Right lobe of liver (tissue), 6 donors: ENCODE data around the gene COL2A1. TPM values are rescaled to one million over a fixed set of nuclear protein-coding genes. Genes with fewer than 3 reads are reported as not detected.

ENCODE experiments used
- ATAC-seq, 4 donors: fragments of 200-7000 bp; cut with Tn5 transposase; one replicate each; pipeline ENCODE4 v1.9.1; 2020; ENCODE audit warnings: mild to moderate bottlenecking in 4 of 4, moderate library complexity in 4 of 4
- DNase-seq, 3 donors: peaks; one replicate each; pipeline ENCODE4 v3.0.0-alpha.2; 2020
- H3K27ac ChIP-seq, 3 donors: fragments of 200-600 bp; one replicate each; pipeline ENCODE4 v1.8.0; 2022
- H3K27me3 ChIP-seq, 2 donors: fragments of 200-600 bp; one replicate each; pipeline ENCODE4 v1.8.0; 2022
- H3K36me3 ChIP-seq, 4 donors: fragments of 200-600 bp; sonication (generic) in 1 of 4; one replicate each; pipeline versions ENCODE4 v1.5.1 to v1.8.0; 2017 to 2022; ENCODE audit warnings: control low read depth in 1 of 4
- H3K4me1 ChIP-seq, 4 donors: fragments of 200-600 bp; sonication (generic) in 1 of 4; one replicate each; pipeline versions ENCODE4 v1.5.1 to v1.8.0; 2017 to 2022; ENCODE audit warnings: control low read depth in 1 of 4
- H3K4me3 ChIP-seq, 3 donors: fragments of 200-600 bp; one replicate each; pipeline ENCODE4 v1.8.0; 2022
- H3K9me3 ChIP-seq, 4 donors: fragments of 200-600 bp; sonication (generic) in 1 of 4; one replicate each; pipeline versions ENCODE4 v1.5.1 to v1.8.0; 2017 to 2022; ENCODE audit warnings: control low read depth in 1 of 4
- CTCF ChIP-seq, 4 donors: fragments of 200-600 bp in 3 of 4; fragments of 450-650 bp in 1 of 4; IDR thresholded peaks; one replicate each; pipeline versions ENCODE4 v1.5.1 to v1.8.0; 2016 to 2022; ENCODE audit warnings: antibody characterized with exemption in 4 of 4, mild to moderate bottlenecking in 2 of 4
- POLR2A ChIP-seq: fragments of 450-650 bp; IDR thresholded peaks from one replicate; pipeline ENCODE4 v1.6.1; 2017; ENCODE audit warnings: antibody characterized with exemption, mild to moderate bottlenecking
- WGBS: methylation state at CpG from one replicate; pipeline ENCODE4 v1.1.6; 2018; ENCODE audit warnings: low coverage, low lambda C conversion rate; ENCODE audit not compliant: insufficient coverage; ENCODE audit errors: missing lambda C conversion rate; 5-methylcytosine and 5-hydroxymethylcytosine counted together
- intact Hi-C, 2 donors: fragments of 100-400 bp; cut with DNase I; formaldehyde crosslinking; loops; one replicate each; pipeline versions ENCODE4 v1.11.2 to v1.14.1; 2022
- total RNA-seq, 6 experiments: library from RNA; depleted of rRNA in 2 of 6; stranded (reverse); fragments of >200 nt in 2 of 6; fragmentation: NEBNext Ultra II Directional in 3 of 6; extraction: Animal tissue kit (Norgen Biotek cat#: 25700) in 3 of 6; gene quantifications; one replicate each; pipeline versions ENCODE4 v1.1.0 to v1.2.4, GENCODE V29; 2016 to 2023
- donor health status: DM: no; HTN: yes; CAD: no.
- donor health status: DM: no; HTN: no; CAD: no.
- donor health status: DM: no; HTN: no; CAD: no.
- donor health status: DM: no; HTN: yes; CAD: no.
- donor health status: DM: no; HTN: yes; CAD: no.

COL2A1 gene
- total RNA-seq, 6 experiments from 2014 or later, result not detected

DNA sequence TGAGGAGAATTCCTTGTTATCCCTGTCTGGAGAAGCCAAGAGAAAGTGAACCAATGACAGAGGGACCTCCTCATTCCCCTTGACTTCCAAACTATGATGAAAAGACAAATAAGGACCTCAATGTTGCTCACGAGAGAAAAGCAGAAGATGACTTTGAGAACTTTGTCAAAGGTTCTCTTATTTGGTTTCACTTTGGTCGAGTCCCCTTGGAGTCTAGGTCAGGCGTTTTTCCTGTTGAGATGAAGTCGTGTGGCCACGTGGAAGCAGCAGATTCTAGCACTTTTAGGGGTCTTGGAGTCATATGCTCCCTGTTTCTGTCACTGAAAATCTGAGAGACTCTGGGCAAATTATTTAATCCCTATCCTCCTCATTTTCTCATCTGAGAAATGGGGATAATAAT is 33.8 kb upstream of the COL2A1 start:
- H3K9me3 ChIP-seq, result no peaks in the 10 kb centered on the region

GRCh38 chr12:48037267-48037915 is 33.1 kb upstream of the COL2A1 start:
- H3K36me3 ChIP-seq, result no peaks in the 10 kb centered on the region
- H3K4me3 ChIP-seq, result no peak overlapping the region
- no peaks in the 10 kb centered on the region for H3K27me3 ChIP-seq
- DNase-seq (no peak), ATAC-seq (peak in 3 of 4 donors; percentile 28 to 36 (median 34))
- H3K9me3 ChIP-seq, result no peaks in the 10 kb centered on the region
- TF ChIP-seq CTCF (IDR thresholded peaks at IDR 0.05), result no peak
- no peak for TF ChIP-seq POLR2A
- intact Hi-C loops, result no loop called here
- H3K27ac ChIP-seq, result no peak overlapping the region
- no peaks in the 10 kb centered on the region for H3K4me1 ChIP-seq
- 43% methylated on average over 8 of the region's 9 CpGs for WGBS

More for the DNA sequence above, 33.8 kb upstream of the COL2A1 start:
- no peaks in the 10 kb centered on the region for H3K36me3 ChIP-seq
- WGBS, result 44% methylated on average over 5 of the region's 5 CpGs
- H3K27me3 ChIP-seq, result no peaks in the 10 kb centered on the region
- intact Hi-C loops, result no loop called here
- TF ChIP-seq POLR2A (no peak), CTCF (IDR thresholded peaks at IDR 0.05) (no peak)
- H3K4me1 ChIP-seq, result no peaks in the 10 kb centered on the region
- no peak overlapping the region for H3K4me3 ChIP-seq
- peak in 1 of 4 donors; percentile 26 for ATAC-seq
- H3K27ac ChIP-seq, result no peak overlapping the region
- DNase-seq, result no peak

DNA sequence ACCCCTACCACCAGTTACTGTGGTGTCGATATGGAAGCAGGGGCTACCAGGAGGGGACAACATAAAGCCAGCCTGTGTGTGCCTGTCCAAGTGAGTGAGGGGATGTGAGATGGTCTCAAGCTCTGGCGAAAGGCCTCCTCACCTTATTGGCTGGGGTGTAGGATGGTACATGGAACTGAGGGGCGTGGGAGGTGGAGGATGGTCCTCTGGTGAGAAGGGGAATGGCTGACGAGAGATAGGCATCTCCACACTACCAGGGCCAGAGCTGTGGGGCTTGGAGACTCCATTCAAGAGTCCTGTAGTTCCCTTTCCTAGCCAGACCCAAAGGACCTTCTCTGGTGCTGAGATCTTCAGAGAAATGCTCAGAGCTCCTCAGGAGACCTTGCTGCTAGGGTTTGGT is 32.5 kb upstream of the COL2A1 start:
- DNase-seq (no peak), ATAC-seq (no peak)
- no peaks in the 10 kb centered on the region for H3K27me3 ChIP-seq
- intact Hi-C loops, result no loop called here
- H3K9me3 ChIP-seq, result no peaks in the 10 kb centered on the region
- 84% methylated on average over 4 of the region's 4 CpGs for whole genome bisulfite sequencing
- no peaks in the 10 kb centered on the region for H3K4me1 ChIP-seq
- no peak for TF ChIP-seq POLR2A
- no peaks in the 10 kb centered on the region for H3K36me3 ChIP-seq
- no peak overlapping the region for H3K4me3 ChIP-seq
- no peak overlapping the region for H3K27ac ChIP-seq

DNA sequence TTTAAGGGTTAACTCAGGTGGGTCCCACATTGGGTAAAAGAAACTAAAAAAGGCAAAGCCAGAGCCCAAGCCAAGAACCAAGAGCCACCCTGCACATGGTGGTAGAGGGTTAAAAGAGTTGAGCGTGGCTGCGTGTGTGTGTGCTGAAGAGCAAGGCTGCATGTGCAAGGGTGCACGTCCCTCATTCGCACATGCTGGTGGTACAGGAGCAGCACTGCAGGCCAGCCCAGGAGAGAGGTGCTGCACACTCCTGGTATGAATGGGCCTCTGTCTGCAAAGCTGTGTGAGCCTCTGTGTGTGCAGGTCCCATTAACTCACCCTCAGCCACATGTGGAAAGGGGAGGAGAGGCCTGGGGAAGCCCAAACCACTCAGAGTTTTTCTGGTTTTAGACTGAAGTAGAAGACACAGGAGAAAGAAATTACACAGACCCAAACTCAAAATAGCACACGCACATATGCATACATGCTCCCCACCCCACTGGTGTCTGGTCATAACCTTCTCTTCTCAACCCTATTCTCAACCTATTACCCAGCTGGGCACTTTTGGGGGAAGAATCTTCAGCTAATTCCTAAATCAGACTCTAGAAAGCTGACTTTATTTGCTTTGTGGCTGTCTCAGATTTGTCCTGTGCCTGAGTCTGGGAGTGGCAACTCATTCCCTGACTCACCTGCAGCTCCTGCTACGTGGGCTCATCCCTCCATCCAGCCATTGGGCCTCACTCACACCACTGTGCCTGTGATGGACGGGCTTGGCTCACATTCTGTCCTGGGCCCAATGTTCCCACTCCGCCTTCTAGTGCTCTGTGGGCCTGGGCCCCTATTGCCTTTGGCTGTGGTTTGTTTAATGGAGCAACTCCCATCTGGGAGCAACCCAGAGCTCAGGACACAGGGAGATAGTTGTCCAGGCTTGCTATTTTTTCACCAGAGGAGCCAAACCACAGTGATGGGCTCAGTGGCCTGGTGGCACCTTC is 30.8 kb upstream of the COL2A1 start:
- no peaks in the 10 kb centered on the region for H3K9me3 ChIP-seq
- no peak overlapping the region for H3K27ac ChIP-seq
- no peaks in the 10 kb centered on the region for H3K36me3 ChIP-seq
- ATAC-seq (no peak), DNase-seq (no peak)
- no peaks in the 10 kb centered on the region for H3K4me1 ChIP-seq
- WGBS, result 74% methylated on average over 5 of the region's 8 CpGs
- no peak for TF ChIP-seq CTCF (IDR thresholded peaks at IDR 0.05)
- TF ChIP-seq POLR2A, result no peak
- no peaks in the 10 kb centered on the region for H3K27me3 ChIP-seq
- intact Hi-C loops, result no loop called here
- no peak overlapping the region for H3K4me3 ChIP-seq

DNA sequence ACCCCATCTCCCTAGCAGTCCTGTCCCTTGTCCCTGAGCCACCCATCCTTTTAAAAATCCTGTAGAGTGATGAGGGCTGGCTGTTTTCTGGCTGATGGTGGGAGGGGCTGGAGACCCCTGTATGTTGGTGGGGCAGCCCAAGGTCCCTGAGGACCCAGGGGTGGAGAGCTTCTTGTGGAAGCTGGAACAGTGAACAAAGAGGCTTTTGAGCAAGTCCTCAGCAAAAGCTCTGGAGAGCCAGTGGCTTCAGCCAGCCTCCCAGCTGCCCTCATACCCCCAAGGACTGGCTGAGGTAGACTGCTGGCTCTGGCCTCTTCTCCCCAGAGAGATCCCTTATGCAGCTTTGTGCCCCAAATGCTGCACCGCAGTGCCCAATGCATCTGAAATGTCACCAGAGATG is 29.2 kb upstream of the COL2A1 start:
- ATAC-seq (no peak), DNase-seq (no peak)
- Histone ChIP-seq H3K4me1 (no peaks in the 10 kb centered on the region), H3K9me3 (no peaks in the 10 kb centered on the region), H3K36me3 (no peaks in the 10 kb centered on the region), H3K27ac (no peak overlapping the region), H3K27me3 (no peaks in the 10 kb centered on the region), H3K4me3 (no peak overlapping the region)
- intact Hi-C loops, result no loop called here
- no CpG with 5 or more reads among the region's 1 CpG for WGBS
- no peak for TF ChIP-seq POLR2A
- no peak for TF ChIP-seq CTCF (IDR thresholded peaks at IDR 0.05)
